Panc1 (cell line): ENCODE data around the gene SSH2. TPM values are rescaled to one million over a fixed set of nuclear protein-coding genes. Genes with fewer than 3 reads are reported as not detected.

Source experiments
- ATAC-seq: fragments of 200-7000 bp; cut with Tn5 transposase; 2 replicates; pipeline ENCODE4 v1.9.1; 2020; ENCODE audit warnings: mild to moderate bottlenecking, moderate library complexity
- BruUV-seq: library from RNA; stranded (reverse); fragments of 400-500 nt; replicated peaks from 2 replicates; lab custom pipeline; 2021; lab: Mats Ljungman, UMichigan
- CTCF ChIA-PET: fragments of 300-600 bp; sonication (Branson Sonifier 250); formaldehyde crosslinking; loops from one replicate; lab custom pipeline; 2022; ENCODE audit warnings: antibody characterized with exemption; lab: Charles Lee
- POLR2A ChIA-PET: fragments of 300-600 bp; sonication (Branson Sonifier 250); formaldehyde crosslinking; loops from one replicate; lab custom pipeline; 2022; ENCODE audit warnings: antibody characterized with exemption; lab: Charles Lee
- DNase-seq: peaks from one replicate; pipeline ENCODE4 v3.0.0-alpha.2; 2010; ENCODE audit warnings: low read depth, low spot score
- H3K27ac ChIP-seq: 2 replicates; pipeline ENCODE4 v1.5.1; 2011; ENCODE audit warnings: mild to moderate bottlenecking, low read length, inconsistent platforms
- H3K27me3 ChIP-seq: fragments of 200-500 bp; sonication (Bioruptor generic); 2 replicates; pipeline ENCODE4 v1.6.0; 2014; ENCODE audit warnings: low read length, inconsistent platforms; ENCODE audit not compliant: control insufficient read depth, insufficient read depth
- H3K36me3 ChIP-seq: fragments of 200-500 bp; sonication (Bioruptor generic); 2 replicates; pipeline ENCODE4 v1.5.1; 2014; ENCODE audit warnings: inconsistent platforms, mild to moderate bottlenecking, low read length, moderate library complexity; ENCODE audit not compliant: control insufficient read depth, insufficient read depth
- H3K4me1 ChIP-seq: 2 replicates; pipeline ENCODE4 v1.5.1; 2011; ENCODE audit warnings: inconsistent platforms, mild to moderate bottlenecking, low read length, moderate library complexity; ENCODE audit not compliant: control insufficient read depth, insufficient read depth
- H3K4me3 ChIP-seq, 2 experiments: 2 replicates each; pipeline ENCODE4 v1.5.1; 2011 to 2012; ENCODE audit warnings: low read depth in 2 of 2, low read length in 2 of 2, mild to moderate bottlenecking in 2 of 2, inconsistent platforms in 1 of 2, moderate library complexity in 1 of 2
- H3K9me3 ChIP-seq: fragments of 200-500 bp; sonication (Bioruptor generic); 2 replicates; pipeline ENCODE4 v1.5.1; 2014; ENCODE audit warnings: low read depth, mild to moderate bottlenecking, inconsistent platforms, low read length, moderate library complexity; ENCODE audit not compliant: control insufficient read depth, insufficient read depth
- CTCF ChIP-seq: fragments of 450-650 bp; IDR thresholded peaks from 2 replicates; pipeline ENCODE4 v1.5.1; 2017; ENCODE audit warnings: mild to moderate bottlenecking
- POLR2AphosphoS5 ChIP-seq: IDR thresholded peaks from 2 replicates; pipeline ENCODE4 v1.6.1; 2012; ENCODE audit warnings: mild to moderate bottlenecking, low read depth, low read length, moderate library complexity
- REST ChIP-seq, 2 experiments: IDR thresholded peaks; 2 replicates each; pipeline ENCODE4 v1.6.1; 2011 to 2012; ENCODE audit warnings: low read depth in 2 of 2, control low read depth in 1 of 2, low read length in 1 of 2, mild to moderate bottlenecking in 1 of 2, moderate library complexity in 1 of 2; ENCODE audit not compliant: insufficient read depth in 1 of 2
- SIN3A ChIP-seq: IDR thresholded peaks from 2 replicates; pipeline ENCODE4 v1.6.1; 2012; ENCODE audit warnings: low read depth, mild to moderate bottlenecking, low read length, moderate library complexity, borderline replicate concordance; ENCODE audit not compliant: insufficient read depth
- TCF7L2 ChIP-seq: IDR thresholded peaks from 2 replicates; pipeline ENCODE4 v1.6.1; 2011; ENCODE audit warnings: mild to moderate bottlenecking, low read depth, low read length, inconsistent platforms
- in situ Hi-C: cut with HindIII; loops from 2 replicates; pipeline ENCODE4 v1.10.0; 2016; ENCODE audit warnings: low sequenced_read_pairs, low pct_unique_long_range_greater_than_20kb
- intact Hi-C: fragments of 100-400 bp; cut with micrococcal nuclease; formaldehyde crosslinking; loops from one replicate; pipeline ENCODE4 v1.10.0; 2022; ENCODE audit not compliant: unreplicated experiment
- total RNA-seq: library from RNA; stranded (reverse); gene quantifications from one replicate; pipeline ENCODE4 v1.2.1, GENCODE V29; 2021; ENCODE audit not compliant: unreplicated experiment

The SSH2 gene
- total RNA-seq, 1 experiment from 2014 or later: 30.6 TPM

GRCh38 chr17:29766796-29767327 is 163.2 kb downstream of the SSH2 start:
- H3K27ac ChIP-seq: no peak overlapping the region
- H3K9me3 ChIP-seq: no peaks in the 10 kb centered on the region
- no peaks in the 10 kb centered on the region for H3K27me3 ChIP-seq
- TF ChIP-seq SIN3A: no peak
- no peak for TF ChIP-seq CTCF
- TF ChIP-seq TCF7L2: no peak
- no peak for TF ChIP-seq POLR2AphosphoS5
- no peak for TF ChIP-seq REST (IDR thresholded peaks at IDR 0.05; ENCODE audit: insufficient read depth in 1 of 2, low read depth in 2 of 2, low read length in 1 of 2)
- CTCF ChIA-PET: no interaction called here
- no peaks in the 10 kb centered on the region for H3K36me3 ChIP-seq
- ATAC-seq (no peak), DNase-seq (no peak)
- H3K4me3 ChIP-seq: no peak overlapping the region
- H3K4me1 ChIP-seq: no peaks in the 10 kb centered on the region
- intact Hi-C loops: no loop called here
- BruUV-seq: no TSS peak
- POLR2A ChIA-PET: no interaction called here
- in situ Hi-C loops: no loop called here

GRCh38 chr17:29764748-29765147 is 165.3 kb downstream of the SSH2 start:
- no peak; the same call in 1 of the 2 replicates for ATAC-seq
- ChIA-PET POLR2A (interaction anchor here (0.5 kb wide), 1 partner anchor 341 kb away, joined by 3 read pairs; no protein-coding TSS in a partner anchor), CTCF (no interaction called here)
- H3K27me3 ChIP-seq: no peaks in the 10 kb centered on the region
- no peak for DNase-seq
- H3K36me3 ChIP-seq: no peaks in the 10 kb centered on the region
- in situ Hi-C loops: no loop called here
- no peak for TF ChIP-seq CTCF
- no peak for TF ChIP-seq REST (IDR thresholded peaks at IDR 0.05; ENCODE audit: insufficient read depth in 1 of 2, low read depth in 2 of 2, low read length in 1 of 2)
- no peak for TF ChIP-seq POLR2AphosphoS5
- TF ChIP-seq TCF7L2: no peak
- TF ChIP-seq SIN3A: no peak
- no peaks in the 10 kb centered on the region for H3K4me1 ChIP-seq
- intact Hi-C loops: no loop called here
- no peaks in the 10 kb centered on the region for H3K9me3 ChIP-seq
- BruUV-seq: no TSS peak
- H3K27ac ChIP-seq: no peak overlapping the region
- no peak overlapping the region for H3K4me3 ChIP-seq
